ENCODE data around the gene CD8B2. TPM values are rescaled to one million over a fixed set of nuclear protein-coding genes. Genes with fewer than 3 reads are reported as not detected.
A peak's percentile ranks its signal among the peaks of the same experiment; 100 is the strongest.
"Not testable (repeated sequence)": the region's sequence is repeated elsewhere in the genome, so short reads cannot be mapped to it uniquely, and the experiment has no call there.

The CD8B2 gene
- total and polyA plus RNA-seq, 5 donors, result not detected

DNA sequence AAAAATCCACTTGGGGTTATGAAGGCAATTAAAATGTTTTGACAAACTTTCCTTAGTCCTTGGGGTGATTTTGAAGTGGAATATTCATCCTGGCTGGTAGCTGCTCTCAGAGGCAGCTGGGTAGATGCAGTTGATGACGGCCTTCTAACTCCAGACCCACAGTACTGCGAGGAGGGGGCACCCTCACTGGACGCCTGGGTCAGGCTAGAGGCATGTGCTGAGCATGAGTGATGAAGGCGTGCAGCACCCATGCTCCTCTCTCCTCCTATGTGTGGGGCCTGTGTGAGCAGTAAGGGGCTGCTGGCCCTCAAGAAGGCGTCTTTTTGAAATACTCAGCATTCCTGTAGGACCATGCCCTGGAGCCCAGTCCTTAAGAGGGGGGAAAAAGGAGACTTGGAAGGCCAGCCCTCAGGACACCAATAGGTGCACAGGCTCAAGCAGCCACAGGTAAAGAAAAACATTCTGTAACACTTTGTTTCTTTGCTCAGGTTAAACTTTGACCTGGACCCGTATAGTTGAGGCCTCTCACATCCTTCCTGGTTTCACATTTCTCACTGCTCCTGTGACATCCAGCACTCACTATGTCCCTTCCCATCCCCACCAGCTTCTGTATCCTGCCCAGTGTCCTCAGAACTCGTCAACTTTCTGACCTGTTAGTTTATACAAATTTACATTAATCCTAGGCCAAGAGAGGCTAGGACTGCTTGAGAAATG is 64.4 kb downstream of the CD8B2 start:
- no peaks in the 10 kb centered on the region for H3K4me1 ChIP-seq (ENCODE audit: control insufficient read depth, insufficient read depth, low read length)
- H3K4me3 ChIP-seq (ENCODE audit: low read length), result no peak overlapping the region
- intact Hi-C loops (cut with DNase I), result no loop called here
- 70% methylated on average over 7 of the region's 7 CpGs for WGBS
- no peak for DNase-seq
- H3K27me3 ChIP-seq (ENCODE audit: control insufficient read depth, insufficient read depth), result no peaks in the 10 kb centered on the region
- no peak for ATAC-seq
- no peak overlapping the region for H3K27ac ChIP-seq (ENCODE audit: low read length)
- no peaks in the 10 kb centered on the region for H3K9me3 ChIP-seq (ENCODE audit: control insufficient read depth, low read length)

DNA sequence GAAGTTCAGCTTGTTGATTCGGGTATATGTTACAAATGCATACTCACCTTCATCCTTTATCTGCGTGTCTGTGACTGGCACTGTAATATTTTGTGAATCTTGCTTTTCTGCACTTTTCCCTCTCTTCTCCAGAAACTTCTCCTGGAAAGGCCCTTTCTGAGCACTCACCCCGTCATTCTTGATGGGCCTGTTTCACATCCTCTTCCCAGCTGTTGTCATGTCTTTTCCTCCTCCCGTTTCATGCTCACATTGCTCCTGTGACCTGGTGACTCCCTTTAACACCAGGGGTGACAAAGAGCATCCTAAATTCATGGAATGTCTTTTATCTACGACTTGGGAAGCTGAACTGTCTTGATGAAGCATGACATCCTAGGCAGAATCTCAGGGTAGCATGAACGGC is 65.8 kb downstream of the CD8B2 start:
- intact Hi-C loops (cut with DNase I), result no loop called here
- ATAC-seq, result no peak

DNA sequence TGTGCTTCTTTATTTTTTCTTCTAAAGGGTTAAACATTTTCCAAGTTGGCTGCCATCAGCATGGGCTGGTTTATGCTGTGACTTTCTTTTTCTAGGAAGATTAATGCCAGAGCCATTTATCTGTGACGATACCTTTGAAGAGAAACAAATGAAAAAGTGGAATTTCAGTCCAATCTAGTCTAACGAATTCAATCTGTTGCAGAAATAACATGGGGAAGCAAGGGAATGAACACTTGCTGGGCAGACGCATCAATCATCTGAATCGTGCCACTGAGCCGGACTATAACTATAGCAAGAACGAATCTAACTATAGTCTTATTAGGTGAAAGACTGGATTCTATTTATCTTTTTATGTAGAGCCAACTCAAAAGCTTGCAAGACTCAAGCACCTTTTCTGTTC is 66.2 kb downstream of the CD8B2 start:
- DNase-seq, result no peak
- no peak overlapping the region for H3K27ac ChIP-seq (ENCODE audit: low read length)
- H3K27me3 ChIP-seq (ENCODE audit: control insufficient read depth, insufficient read depth), result no peaks in the 10 kb centered on the region
- H3K9me3 ChIP-seq (ENCODE audit: control insufficient read depth, low read length), result no peaks in the 10 kb centered on the region
- H3K4me3 ChIP-seq (ENCODE audit: low read length), result no peak overlapping the region
- WGBS, result 60% methylated on average over 6 of the region's 6 CpGs
- H3K4me1 ChIP-seq (ENCODE audit: control insufficient read depth, insufficient read depth, low read length), result no peaks in the 10 kb centered on the region
- intact Hi-C loops (cut with DNase I), result no loop called here
- ATAC-seq, result no peak

More for the DNA sequence above, 65.8 kb downstream of the CD8B2 start:
- H3K9me3 ChIP-seq (ENCODE audit: control insufficient read depth, low read length), result no peaks in the 10 kb centered on the region
- H3K27ac ChIP-seq (ENCODE audit: low read length), result no peak overlapping the region
- 57% methylated on average over 6 of the region's 6 CpGs for WGBS
- H3K27me3 ChIP-seq (ENCODE audit: control insufficient read depth, insufficient read depth), result no peaks in the 10 kb centered on the region
- no peaks in the 10 kb centered on the region for H3K4me1 ChIP-seq (ENCODE audit: control insufficient read depth, insufficient read depth, low read length)
- H3K4me3 ChIP-seq (ENCODE audit: low read length), result no peak overlapping the region
- DNase-seq, result no peak

DNA sequence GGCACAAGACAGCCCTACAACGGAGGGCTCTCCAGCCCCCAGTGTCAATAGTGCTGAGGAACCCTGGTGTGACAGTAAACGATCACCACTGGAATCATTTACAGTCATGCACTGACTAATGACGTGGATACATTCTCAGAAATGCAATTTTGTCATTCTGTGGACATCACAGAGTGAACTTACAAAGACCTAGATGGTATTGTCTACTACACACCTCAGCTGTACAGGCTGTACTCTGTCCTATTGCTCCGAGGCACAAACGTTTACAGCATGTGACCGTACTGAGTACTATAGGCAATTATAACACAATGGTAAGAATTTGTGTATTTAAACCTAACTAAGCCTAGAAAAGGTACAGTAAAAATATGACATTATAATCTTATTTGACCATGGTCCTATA is 67.2 kb downstream of the CD8B2 start:
- WGBS, result 81% methylated on average over 6 of the region's 6 CpGs
- Histone ChIP-seq H3K27ac (ENCODE audit: low read length) (no peak overlapping the region), H3K4me1 (ENCODE audit: control insufficient read depth, insufficient read depth, low read length) (no peaks in the 10 kb centered on the region), H3K27me3 (ENCODE audit: control insufficient read depth, insufficient read depth) (no peaks in the 10 kb centered on the region), H3K4me3 (ENCODE audit: low read length) (no peak overlapping the region), H3K9me3 (ENCODE audit: control insufficient read depth, low read length) (no peaks in the 10 kb centered on the region)
- ATAC-seq, result no peak
- intact Hi-C loops (cut with DNase I), result no loop called here
- no peak for DNase-seq

DNA sequence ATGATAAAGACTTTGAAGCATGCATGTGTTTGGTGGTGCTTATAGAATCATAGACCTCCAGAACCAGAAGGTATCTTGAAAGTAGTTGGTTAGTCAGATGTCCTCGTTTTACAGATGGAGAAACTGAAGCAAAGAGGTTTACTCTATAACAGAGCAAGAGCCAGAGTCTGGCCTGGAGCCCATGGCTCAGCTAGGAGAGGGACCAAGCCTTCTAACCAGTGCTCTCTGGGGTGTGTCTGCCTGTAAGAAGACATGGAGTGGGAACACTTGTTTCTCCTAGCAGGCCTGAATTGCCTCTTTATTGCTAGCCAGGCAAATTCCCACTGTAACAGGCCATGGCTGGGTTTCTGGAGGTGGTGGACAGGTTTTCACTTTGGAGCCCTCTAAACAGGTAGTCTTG is 67.9 kb downstream of the CD8B2 start:
- no peaks in the 10 kb centered on the region for H3K9me3 ChIP-seq (ENCODE audit: control insufficient read depth, low read length)
- DNase-seq (no peak), ATAC-seq (no peak)
- no peaks in the 10 kb centered on the region for H3K27me3 ChIP-seq (ENCODE audit: control insufficient read depth, insufficient read depth)
- no peak overlapping the region for H3K4me3 ChIP-seq (ENCODE audit: low read length)
- H3K27ac ChIP-seq (ENCODE audit: low read length), result no peak overlapping the region
- 0% methylated on average over 1 of the region's 1 CpG for WGBS
- no peaks in the 10 kb centered on the region for H3K4me1 ChIP-seq (ENCODE audit: control insufficient read depth, insufficient read depth, low read length)
- intact Hi-C loops (cut with DNase I), result no loop called here

DNA sequence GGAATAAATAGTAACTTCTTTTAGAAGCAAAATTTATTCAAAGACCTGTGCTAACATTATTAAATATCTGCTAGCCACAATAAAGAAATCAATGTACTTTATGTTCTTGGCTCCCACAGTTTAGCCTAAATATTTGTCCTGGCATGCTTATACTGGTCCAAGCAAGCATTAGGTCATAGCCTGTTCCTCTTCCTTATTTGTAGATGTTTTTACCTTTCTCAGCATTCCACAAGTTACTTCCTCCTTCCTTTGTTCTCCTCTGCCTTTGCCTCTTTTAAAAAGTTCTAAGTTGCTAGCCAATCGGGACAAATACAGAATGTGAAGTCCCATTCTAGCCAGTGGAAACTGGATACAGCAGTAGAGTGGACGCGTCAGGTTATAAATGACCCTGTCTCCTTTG is 72.6 kb downstream of the CD8B2 start:
- H3K27ac ChIP-seq (ENCODE audit: low read length); H3K9me3 ChIP-seq (ENCODE audit: control insufficient read depth, low read length); ATAC-seq; H3K4me3 ChIP-seq (ENCODE audit: low read length); H3K27me3 ChIP-seq (ENCODE audit: control insufficient read depth, insufficient read depth); H3K4me1 ChIP-seq (ENCODE audit: control insufficient read depth, insufficient read depth, low read length); DNase-seq; intact Hi-C loops (cut with DNase I): not testable (repeated sequence)
- WGBS, result 89% methylated on average over 3 of the region's 3 CpGs

DNA sequence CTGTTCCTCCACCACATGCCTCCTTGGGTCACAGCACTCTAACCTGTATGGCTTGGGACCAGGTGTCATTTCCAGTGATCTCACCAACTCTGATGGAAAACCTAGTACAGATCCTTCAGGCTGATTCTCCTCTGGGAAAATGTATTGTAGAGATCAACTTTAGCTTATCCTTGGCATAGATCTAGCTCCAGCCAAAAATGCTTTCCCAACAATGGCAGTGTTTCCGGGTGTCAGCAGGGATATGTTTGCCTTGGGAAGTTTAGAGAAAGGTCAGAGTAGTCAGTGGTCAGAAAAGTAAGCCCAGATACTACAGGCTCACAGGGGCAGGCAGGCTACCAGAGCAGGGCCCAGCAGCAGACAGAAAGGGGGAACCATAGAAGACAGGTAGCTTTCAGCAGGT is 73.6 kb downstream of the CD8B2 start:
- peaks cover 3% of the 10 kb centered on the region for H3K4me1 ChIP-seq (ENCODE audit: control insufficient read depth, insufficient read depth, low read length)
- DNase-seq (no peak), ATAC-seq (peak in 1 of 2 donors; percentile 8)
- WGBS, result 73% methylated on average over 1 of the region's 1 CpG
- intact Hi-C loops (cut with DNase I), result no loop called here
- no peak overlapping the region for H3K4me3 ChIP-seq (ENCODE audit: low read length)
- no peaks in the 10 kb centered on the region for H3K27me3 ChIP-seq (ENCODE audit: control insufficient read depth, insufficient read depth)
- no peak overlapping the region for H3K27ac ChIP-seq (ENCODE audit: low read length)
- H3K9me3 ChIP-seq (ENCODE audit: control insufficient read depth, low read length), result no peaks in the 10 kb centered on the region

DNA sequence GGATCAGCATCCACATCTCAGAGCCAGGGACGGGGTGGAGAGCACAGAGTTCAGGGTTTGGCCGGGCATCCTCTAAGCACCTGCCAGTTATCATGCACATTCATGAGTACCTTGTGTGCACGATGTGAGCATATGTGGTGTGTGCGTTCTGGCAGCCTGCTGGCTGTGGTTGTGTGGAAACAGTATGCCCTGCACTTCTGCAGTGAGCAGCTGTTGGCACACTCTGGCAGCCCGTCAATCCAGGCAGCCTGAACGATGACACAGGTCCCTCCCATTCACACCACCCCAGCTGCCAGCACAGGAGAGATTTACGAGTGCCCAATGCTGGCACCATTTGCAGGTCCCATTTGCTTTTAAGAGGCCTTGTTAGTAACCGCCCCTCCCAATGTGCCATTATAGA is 74.2 kb downstream of the CD8B2 start:
- peaks cover 3% of the 10 kb centered on the region for H3K4me1 ChIP-seq (ENCODE audit: control insufficient read depth, insufficient read depth, low read length)
- H3K27ac ChIP-seq (ENCODE audit: low read length), result peak overlapping the region; percentile 43
- DNase-seq (peak; percentile 51 to 82 (median 80)), ATAC-seq (peak; percentile 79 to 88)
- H3K27me3 ChIP-seq (ENCODE audit: control insufficient read depth, insufficient read depth), result no peaks in the 10 kb centered on the region
- 64% methylated on average over 8 of the region's 8 CpGs for WGBS
- intact Hi-C loops (cut with DNase I), result no loop called here
- H3K4me3 ChIP-seq (ENCODE audit: low read length), result no peak overlapping the region
- H3K9me3 ChIP-seq (ENCODE audit: control insufficient read depth, low read length), result no peaks in the 10 kb centered on the region

DNA sequence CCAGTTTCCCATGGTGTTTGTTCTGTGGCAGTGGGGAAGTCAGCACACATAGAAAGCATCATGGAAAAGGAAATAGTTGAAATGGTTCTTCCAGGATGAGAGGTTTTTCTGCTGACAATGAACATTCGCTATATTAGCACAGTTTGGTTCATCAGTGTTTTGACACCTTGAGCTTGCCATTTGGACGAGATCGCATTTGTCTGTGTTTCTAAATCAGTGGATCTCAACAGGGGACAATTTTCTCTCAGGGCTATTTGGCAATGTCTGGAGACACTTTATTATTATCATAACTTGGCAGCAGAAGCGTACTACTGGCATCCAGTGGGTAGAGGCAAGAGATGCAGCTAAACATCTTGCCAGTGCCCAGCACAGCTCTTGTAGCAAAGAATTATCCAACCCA is 74.6 kb downstream of the CD8B2 start:
- intact Hi-C loops (cut with DNase I), result no loop called here
- no peaks in the 10 kb centered on the region for H3K9me3 ChIP-seq (ENCODE audit: control insufficient read depth, low read length)
- H3K4me1 ChIP-seq (ENCODE audit: control insufficient read depth, insufficient read depth, low read length), result peaks cover 3% of the 10 kb centered on the region
- ATAC-seq (peak; percentile 62 to 75), DNase-seq (no peak)
- peak overlapping the region; percentile 43 for H3K27ac ChIP-seq (ENCODE audit: low read length)
- 47% methylated on average over 4 of the region's 4 CpGs for WGBS
- H3K27me3 ChIP-seq (ENCODE audit: control insufficient read depth, insufficient read depth), result no peaks in the 10 kb centered on the region
- no peak overlapping the region for H3K4me3 ChIP-seq (ENCODE audit: low read length)

DNA sequence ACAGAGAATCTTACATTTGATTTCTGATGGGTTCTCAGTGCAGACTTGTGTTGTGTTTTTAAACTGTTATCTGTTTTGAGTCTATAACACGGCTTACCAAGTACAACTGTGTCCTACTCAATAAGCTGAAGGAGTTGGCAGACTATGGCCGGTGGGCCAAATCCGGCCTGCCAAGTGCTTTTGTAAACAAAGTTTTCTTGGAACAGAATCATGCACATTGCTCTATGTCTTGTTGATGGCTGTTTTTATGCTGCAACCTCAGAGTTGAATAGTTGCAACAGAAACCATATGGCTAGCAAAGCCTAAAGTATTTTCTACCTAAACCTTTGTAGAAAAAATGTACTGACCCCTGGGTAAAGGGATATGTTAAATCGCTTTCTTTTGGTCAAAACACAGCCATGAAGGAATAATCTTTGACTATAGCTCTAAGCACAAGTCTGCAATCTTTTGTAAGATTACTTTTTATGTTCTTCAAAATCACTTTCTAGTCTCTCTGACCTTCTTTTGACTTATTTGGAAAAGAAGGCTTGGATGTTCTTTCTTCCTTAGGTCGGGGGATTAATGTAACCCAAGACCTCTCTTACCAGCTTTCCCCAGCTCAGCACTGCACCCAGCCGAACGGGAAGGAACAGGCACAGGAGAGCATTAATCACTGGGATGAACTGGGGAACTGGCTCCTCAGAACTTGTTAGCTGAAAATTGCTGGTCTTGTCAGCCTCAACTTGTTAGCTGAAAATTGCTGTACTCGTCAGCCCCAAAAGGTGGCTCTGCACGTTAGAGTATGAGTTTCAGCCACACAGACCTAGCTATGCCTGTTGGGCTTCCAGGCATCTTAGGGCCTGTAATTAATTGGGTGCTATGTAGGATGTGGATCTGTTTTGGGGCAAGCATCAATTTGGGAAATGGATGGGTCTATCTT is 75.4 kb downstream of the CD8B2 start:
- no peak overlapping the region for H3K4me3 ChIP-seq (ENCODE audit: low read length)
- peaks cover 3% of the 10 kb centered on the region for H3K4me1 ChIP-seq (ENCODE audit: control insufficient read depth, insufficient read depth, low read length)
- WGBS, result 34% methylated on average over 9 of the region's 9 CpGs
- ATAC-seq, result peak; percentile 32 to 49
- DNase-seq, result peak in 1 of 3 donors; percentile 60
- H3K27ac ChIP-seq (ENCODE audit: low read length), result no peak overlapping the region
- intact Hi-C loops (cut with DNase I), result no loop called here
- no peaks in the 10 kb centered on the region for H3K9me3 ChIP-seq (ENCODE audit: control insufficient read depth, low read length)
- H3K27me3 ChIP-seq (ENCODE audit: control insufficient read depth, insufficient read depth), result no peaks in the 10 kb centered on the region

DNA sequence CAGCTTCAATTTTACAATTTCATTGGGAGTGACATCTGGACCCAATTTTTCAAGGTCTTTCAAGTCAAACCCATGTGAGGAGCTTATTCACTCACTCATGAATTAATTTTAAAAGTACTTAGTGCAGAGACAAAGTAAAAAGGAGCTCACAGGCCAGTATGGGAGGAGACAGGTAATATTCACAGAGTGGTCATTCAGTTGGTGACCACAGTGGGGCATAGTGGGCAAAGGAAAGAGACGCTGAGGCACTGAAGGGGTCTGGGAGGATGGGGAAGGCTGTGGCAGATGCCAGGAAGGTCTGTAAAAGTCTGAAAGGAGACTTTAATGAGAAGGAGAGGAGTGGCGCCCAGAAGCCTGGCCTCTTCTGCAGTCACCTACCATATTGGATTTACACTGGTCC is 76.0 kb downstream of the CD8B2 start:
- no peak overlapping the region for H3K27ac ChIP-seq (ENCODE audit: low read length)
- WGBS, result 70% methylated on average over 2 of the region's 2 CpGs
- no peaks in the 10 kb centered on the region for H3K27me3 ChIP-seq (ENCODE audit: control insufficient read depth, insufficient read depth)
- no peak for DNase-seq
- intact Hi-C loops (cut with DNase I), result no loop called here
- no peaks in the 10 kb centered on the region for H3K9me3 ChIP-seq (ENCODE audit: control insufficient read depth, low read length)
- no peak overlapping the region for H3K4me3 ChIP-seq (ENCODE audit: low read length)
- no peak for ATAC-seq
- peaks cover 3% of the 10 kb centered on the region for H3K4me1 ChIP-seq (ENCODE audit: control insufficient read depth, insufficient read depth, low read length)

Measured in right cardiac atrium (tissue), 5 donors.